Metanephros (tissue), 1 donor: Measurements from ENCODE around the gene MELK. TPM values are rescaled to one million over a fixed set of nuclear protein-coding genes. Genes with fewer than 3 reads are reported as not detected.

Experiments used
- total RNA-seq: library from RNA; depleted of rRNA; stranded (reverse); fragments of >200 nt; gene quantifications from one replicate; pipeline ENCODE4 v1.2.3, GENCODE V29; 2014

MELK gene
- 10.5 TPM for total RNA-seq

DNA sequence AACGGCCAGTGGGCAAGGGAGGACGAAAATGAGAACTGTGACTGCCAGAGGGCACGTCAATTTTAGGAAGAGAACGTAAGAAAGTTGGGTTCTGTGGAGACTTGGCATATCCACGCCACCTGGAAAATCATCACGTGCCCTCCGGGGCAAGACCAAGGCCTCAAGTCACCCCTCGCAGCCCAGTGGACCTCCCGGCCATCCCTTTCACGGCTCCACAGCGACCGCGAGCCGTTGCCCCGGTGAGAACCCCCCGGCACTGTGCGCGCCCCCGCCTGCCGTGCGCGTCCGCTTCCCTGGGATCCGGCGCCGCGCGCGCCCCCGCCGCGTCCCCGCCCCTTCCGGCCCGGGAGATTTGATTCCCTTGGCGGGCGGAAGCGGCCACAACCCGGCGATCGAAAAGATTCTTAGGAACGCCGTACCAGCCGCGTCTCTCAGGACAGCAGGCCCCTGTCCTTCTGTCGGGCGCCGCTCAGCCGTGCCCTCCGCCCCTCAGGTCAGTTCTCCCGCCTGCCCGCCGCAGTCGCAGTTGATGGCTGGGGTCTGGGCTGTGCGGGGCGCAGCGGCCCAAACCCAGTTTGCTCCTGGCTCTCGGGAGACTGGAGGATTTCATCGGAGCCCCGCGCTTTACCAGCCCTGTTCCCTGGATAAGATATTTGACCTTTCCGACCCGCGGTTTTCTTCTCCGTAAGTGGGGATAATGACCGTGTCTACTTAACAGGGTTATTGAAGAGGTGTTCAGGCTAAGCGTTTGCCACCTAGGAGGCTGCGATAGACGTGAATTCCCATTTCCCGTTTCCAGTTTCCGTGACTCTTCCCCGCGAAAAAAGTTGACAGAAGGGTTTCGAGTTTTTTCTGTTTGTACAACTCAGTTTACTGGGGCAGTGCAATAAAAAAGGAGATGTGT, at the start of gene MELK:
TSS of gene MELK (plus strand) at position 381 of the 904 bp plus-strand sequence. CDS start 8,787 bp downstream, outside the sequence.

Other genes with a start within 250 kb of the MELK start
- 27.9 TPM for gene RNF38, start 172.6 kb upstream of the MELK start, total RNA-seq